Stimulated activated CD8-positive, alpha-beta memory T cell treated with anti-CD3 and anti-CD28 coated beads, Interleukin-12 subunit alpha, Interleukin-12 subunit beta, amount 100 ng/mL, for 4 hours (primary cell): ENCODE data around the gene DUS1L.

ENCODE experiments used
- DNase-seq: peaks from one replicate; pipeline ENCODE4 v3.0.0-alpha.2; 2020; ENCODE audit warnings: low read depth

DUS1L gene

DNA sequence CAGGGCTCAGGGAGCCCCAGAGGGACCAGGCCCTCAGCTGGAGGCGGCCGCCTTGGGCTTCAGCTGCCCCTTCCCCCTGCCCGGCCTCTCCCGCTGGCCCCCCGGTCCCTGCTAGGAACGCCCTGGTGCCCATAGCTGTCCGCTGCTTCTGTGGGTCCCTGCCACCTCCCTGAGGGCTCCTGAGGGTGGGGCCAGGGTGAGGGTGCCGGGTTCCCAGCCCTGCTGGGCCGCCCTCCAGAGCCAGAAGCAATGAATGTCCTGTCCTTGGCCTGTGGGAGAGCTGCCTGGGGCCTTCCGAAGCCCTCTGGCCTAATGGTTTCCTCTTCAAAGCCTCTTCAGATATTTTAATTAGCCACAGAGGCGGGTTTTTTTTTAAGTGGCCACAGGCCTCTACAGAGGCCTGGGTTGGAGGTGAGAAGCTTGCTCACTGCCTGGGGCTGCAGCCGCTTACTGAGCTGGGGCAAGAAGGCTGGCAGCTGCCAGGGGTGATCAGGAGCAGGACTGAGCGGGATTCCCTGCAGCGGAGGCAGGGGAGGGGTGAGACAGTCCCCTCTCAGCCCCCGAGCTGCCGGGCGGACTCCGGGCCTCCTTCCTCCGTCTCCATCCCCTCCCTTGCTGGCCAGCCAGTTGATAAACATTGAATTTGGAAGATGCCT, 52.8 kb downstream of the DUS1L start:
- no peak for DNase-seq

DNA sequence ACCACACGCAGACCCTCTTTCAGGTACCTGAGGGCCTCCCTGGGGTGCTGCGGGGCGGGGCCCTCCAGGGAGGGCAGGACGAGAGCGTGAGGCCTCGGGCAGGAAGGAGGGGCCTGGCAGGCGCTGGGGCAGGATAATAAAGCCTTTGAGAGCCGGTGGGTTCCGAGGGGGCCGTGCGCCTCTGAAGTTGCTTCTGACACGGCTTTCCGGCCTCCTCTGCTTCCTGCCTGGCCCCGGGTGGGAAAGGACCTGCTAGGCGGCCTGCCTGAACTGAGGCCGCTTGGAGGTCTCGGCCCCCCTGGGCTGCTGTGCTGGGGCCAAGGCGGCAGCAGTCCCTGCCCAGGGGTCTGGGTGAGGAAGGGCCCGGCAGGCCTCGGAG, 53.4 kb downstream of the DUS1L start:
- no peak for DNase-seq

DNA sequence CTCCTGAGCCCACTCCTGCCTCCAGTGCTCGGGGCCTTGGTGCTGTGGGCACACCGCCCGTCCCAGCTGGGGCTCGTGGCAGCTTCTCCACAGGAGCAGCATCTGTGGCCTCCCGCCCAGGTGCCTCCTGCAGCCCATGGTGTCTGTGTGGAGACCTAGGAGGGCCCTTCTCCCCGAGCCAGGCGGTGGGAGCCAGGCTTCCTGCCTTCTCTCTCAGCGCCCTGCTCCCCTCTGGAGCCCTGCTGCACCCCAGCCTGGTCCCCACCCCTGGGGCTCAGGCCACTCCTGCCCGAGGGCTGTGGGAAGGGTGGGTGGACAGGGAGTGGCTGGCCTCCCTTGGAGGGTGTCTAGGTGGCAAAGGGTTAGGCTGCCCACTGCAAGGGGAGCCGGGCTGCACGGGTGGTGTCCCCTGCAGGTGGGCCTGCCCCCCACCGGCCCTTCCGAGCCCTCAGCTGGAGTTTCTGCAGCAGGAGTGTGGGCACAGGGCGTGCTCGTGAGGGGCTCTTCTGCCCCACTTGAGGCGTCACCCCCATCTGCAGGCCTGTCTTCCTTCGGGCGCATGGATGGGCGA, 53.9 kb downstream of the DUS1L start:
- no peak for DNase-seq

DNA sequence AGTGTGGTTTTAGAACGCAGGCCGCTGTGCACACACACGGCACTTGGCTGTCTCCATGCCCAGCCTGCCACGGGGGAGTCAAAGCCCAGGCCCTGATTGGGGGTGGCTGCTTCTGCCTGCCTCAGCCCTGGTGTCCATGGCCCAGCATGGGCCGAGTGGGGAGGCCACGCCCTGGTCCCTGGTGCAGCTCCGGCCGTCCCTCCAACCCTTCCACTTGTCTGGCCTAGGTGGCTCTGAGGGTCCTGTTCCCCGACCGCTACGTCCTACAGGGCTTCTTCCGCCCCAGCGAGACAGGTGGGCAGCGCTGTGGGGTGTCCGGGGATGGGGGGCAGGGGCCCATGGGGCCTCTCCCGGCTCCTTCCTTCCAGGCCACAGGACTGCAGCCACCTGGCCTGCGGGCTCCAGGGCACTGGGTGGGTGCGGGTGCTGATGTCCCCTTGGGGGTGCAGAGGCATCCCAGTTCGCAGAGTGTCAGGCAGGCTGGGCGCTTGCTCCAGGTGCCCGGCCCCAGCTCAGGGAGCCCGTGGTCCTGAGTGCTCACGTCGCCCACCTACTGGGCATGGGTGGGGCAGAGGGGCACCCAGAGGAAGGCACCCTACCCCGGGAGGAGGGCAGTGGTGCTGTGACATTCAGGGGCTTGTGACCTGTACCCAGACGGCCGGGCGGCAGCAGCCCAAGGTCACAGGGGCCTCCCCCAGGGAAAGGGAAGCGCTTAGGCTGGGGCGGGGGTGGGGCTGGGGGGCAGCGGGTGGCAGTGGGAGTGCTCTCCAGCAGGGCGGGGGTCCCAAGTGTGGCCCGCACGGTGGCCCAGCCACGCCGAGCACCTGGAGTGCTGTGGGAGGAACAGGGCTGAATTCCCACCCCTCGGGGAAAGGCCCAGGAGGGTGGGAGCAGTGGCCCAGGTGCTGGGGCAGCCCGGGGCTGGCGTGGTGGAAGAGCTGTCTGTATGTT, 54.8 kb downstream of the DUS1L start:
- no peak for DNase-seq

DNA sequence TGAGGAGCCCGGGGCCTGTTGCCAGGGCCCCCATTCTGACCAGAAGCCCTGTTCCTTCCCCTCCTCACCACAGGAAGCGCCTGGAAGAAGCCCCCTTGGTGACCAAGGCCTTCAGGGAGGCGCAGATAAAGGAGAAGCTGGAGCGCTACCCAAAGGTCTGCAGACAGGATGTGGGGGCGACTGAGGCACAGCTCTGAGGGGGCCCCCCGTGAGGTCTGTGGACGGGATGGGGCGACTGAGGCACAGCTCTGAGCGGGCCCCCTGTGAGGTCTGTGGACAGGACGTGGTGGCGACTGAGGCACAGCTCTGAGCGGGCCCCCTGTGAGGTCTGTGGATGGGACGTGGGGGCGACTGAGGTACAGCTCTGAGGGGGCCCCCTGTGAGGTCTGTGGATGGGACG, 56.2 kb downstream of the DUS1L start:
- no peak for DNase-seq

DNA sequence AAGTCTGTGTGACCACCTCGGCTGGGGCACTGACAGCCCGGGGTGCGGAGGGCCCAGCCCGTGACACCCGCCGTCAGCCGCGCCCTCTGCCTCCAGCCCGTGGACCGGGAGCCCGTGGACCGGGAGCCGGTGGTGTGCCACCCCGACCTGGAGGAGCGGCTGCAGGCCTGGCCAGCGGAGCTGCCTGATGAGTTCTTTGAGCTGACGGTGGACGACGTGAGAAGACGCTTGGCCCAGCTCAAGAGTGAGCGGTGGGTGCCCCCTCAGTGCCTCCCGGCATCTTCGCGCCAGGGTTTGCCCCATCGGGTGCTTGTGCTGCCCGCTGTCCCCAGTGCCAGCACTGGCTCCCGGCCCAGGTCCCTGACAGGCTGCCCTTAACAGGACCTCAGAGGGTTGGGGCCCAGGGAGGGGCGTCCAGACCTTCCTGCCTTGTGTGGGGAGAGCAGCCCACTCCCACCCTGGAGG, 56.6 kb downstream of the DUS1L start:
- DNase-seq = no peak

DNA sequence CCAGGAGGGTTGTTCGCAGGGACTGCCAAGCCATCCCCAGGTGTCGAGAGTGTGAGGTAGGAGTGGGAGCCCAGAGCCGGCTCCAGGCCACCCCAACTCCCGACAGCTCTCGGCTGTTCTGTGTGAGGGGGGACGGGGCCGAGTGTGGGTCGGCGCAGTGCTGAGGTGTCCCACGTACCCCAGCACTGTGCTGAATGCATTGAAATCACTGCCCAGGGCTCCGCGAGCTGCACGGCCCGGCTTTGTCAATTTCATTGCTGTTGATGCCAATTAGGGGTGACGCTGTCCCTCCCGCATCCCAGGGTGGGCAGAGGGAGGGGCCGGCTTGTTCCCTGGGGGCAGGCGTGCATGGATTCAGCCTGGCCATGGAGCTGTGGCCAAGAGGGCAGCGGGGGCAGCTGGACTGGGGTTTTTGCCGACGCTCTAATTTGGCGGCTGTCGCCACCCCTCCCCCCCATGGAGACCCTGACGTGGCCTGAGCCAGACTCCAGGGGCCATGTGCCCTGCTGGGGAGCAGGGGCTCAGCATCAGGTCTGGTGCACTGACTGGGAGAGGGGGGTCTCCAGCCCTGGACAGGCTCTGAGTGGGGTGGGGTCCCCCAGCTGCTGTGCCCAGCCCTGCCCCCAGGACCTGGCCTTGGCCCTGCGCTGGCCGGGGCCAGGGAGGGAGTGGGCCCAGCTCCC, 57.2 kb downstream of the DUS1L start:
- DNase-seq = no peak
